ENCODE measurements around the gene GRIN1.

Gene GRIN1

DNA sequence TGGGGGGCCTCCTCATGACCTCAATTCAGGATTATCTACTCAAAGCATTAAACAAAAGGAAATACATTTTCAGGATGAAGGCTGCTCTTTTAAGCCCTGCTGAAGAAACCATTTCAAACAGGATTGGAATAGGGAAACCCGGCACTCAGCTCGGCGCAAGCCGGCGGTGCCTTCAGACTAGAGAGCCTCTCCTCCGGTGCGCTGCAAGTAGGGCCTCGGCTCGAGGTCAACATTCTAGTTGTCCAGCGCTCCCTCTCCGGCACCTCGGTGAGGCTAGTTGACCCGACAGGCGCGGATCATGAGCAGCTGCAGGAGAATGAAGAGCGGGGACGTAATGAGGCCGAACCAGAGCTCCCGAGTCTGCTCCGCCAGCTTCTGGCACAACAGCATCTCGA, 65.8 kb downstream of the GRIN1 start:
- H3K27me3 ChIP-seq: peaks cover 3% of the 10 kb centered on the region
- no peaks in the 10 kb centered on the region for H3K9me3 ChIP-seq
- peak overlapping the region; percentile 94 to 99 for H3K4me3 ChIP-seq (ENCODE audit: low read depth in 1 of 2, low read length in 1 of 2)
- no peaks in the 10 kb centered on the region for H3K36me3 ChIP-seq
- peak overlapping the region; percentile 88 for H3K27ac ChIP-seq
- peaks cover 43 to 47% of the 10 kb centered on the region in 2 experiments for H3K4me1 ChIP-seq (ENCODE audit: control insufficient read depth in 1 of 2, insufficient read depth in 1 of 2, low read depth in 1 of 2, low read length in 1 of 2)
- TF ChIP-seq, protein P1, sequence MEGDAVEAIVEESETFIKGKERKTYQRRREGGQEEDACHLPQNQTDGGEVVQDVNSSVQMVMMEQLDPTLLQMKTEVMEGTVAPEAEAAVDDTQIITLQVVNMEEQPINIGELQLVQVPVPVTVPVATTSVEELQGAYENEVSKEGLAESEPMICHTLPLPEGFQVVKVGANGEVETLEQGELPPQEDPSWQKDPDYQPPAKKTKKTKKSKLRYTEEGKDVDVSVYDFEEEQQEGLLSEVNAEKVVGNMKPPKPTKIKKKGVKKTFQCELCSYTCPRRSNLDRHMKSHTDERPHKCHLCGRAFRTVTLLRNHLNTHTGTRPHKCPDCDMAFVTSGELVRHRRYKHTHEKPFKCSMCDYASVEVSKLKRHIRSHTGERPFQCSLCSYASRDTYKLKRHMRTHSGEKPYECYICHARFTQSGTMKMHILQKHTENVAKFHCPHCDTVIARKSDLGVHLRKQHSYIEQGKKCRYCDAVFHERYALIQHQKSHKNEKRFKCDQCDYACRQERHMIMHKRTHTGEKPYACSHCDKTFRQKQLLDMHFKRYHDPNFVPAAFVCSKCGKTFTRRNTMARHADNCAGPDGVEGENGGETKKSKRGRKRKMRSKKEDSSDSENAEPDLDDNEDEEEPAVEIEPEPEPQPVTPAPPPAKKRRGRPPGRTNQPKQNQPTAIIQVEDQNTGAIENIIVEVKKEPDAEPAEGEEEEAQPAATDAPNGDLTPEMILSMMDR (IDR thresholded peaks at IDR 0.05): no peak

DNA sequence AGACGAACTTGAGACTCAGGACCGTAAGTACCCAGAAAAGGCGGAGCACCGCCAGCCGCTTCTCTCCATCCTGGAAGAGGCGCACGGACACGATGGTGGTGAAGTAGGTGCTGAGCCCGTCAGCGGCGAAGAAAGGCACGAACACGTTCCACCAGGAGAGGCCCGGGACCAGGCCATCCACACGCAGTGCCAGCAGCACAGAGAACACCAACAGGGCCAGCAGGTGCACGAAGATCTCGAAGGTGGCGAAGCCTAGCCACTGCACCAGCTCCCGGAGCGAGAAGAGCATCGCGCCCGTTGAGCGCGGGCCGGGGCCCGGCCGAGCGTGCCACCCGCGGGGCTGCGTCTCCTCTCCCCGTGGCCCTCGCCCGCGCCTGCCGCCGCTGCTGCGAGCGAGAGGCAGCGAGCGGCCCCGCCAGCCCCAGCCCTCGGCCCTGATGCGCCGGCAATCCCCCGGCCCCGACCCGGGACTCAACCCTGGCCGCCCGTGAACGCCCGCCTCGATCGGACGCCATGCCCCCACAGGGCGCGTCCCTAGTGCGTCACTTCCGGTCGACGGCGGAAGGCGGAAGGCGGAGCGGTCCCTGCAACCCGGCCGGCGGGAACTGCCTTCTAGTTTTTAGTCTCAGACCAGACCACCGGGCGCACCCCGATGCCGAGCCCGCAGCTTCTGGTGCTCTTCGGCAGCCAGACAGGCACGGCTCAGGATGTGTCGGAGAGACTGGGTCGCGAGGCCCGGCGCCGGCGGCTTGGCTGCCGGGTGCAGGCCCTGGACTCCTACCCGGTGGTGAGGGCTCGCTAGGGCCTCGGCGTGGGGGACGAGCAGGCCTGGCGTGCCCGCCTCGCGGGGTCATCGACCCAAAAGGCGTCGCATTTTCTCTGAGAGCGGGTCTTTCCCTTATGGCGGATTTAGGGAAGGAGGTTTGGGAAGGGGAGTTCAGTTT, 66.4 kb downstream of the GRIN1 start, which contains the start of the genes NDOR1 and TMEM203:
Gene NDOR1 (plus strand): TSS at position 575 of the 944 bp plus-strand sequence. CDS start 78 bp downstream, at position 653.
Gene TMEM203 (minus strand): TSS at position 523 of the 944 bp plus-strand sequence. CDS start 234 bp downstream, at position 289.
- Histone ChIP-seq H3K36me3 (no peaks in the 10 kb centered on the region), H3K4me3 (ENCODE audit: low read depth in 1 of 2, low read length in 1 of 2) (peak within 1 kb of the TSS; percentile 94 to 99), H3K9me3 (no peaks in the 10 kb centered on the region), H3K4me1 (ENCODE audit: control insufficient read depth in 1 of 2, insufficient read depth in 1 of 2, low read depth in 1 of 2, low read length in 1 of 2) (peaks cover 41 to 45% of the 10 kb centered on the region in 2 experiments), H3K27ac (peak within 1 kb of the TSS; percentile 88), H3K27me3 (no peaks in the 10 kb centered on the region)
- TF ChIP-seq, protein P1 (IDR thresholded peaks at IDR 0.05): no peak

DNA sequence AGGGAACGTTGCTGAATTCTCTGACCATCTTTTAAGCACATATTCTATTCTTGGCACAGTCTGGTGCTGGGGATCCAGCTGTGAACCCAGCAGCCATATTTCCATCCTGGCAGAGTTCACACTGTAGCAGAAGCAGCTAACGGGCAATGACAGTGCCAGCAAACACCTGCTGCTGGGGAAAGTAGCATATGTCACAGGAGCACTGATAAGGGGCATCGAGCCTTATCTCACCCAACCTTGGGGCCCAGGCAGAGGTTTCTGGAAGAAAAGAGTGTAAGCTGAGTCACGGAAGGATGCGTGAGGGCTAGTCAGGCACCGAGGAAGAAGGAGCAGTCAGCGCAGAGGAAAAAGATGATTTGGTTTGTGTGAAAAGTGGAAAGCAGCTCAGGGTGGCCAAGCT, 67.6 kb downstream of the GRIN1 start:
- H3K4me1 ChIP-seq (ENCODE audit: control insufficient read depth in 1 of 2, insufficient read depth in 1 of 2, low read depth in 1 of 2, low read length in 1 of 2): peaks cover 35 to 38% of the 10 kb centered on the region in 2 experiments
- H3K9me3 ChIP-seq: no peaks in the 10 kb centered on the region
- TF ChIP-seq, protein P1 (IDR thresholded peaks at IDR 0.05): no peak
- peak overlapping the region; percentile 94 to 99 for H3K4me3 ChIP-seq (ENCODE audit: low read depth in 1 of 2, low read length in 1 of 2)
- peak overlapping the region; percentile 4 for H3K27ac ChIP-seq
- H3K27me3 ChIP-seq: no peaks in the 10 kb centered on the region
- H3K36me3 ChIP-seq: no peaks in the 10 kb centered on the region

DNA sequence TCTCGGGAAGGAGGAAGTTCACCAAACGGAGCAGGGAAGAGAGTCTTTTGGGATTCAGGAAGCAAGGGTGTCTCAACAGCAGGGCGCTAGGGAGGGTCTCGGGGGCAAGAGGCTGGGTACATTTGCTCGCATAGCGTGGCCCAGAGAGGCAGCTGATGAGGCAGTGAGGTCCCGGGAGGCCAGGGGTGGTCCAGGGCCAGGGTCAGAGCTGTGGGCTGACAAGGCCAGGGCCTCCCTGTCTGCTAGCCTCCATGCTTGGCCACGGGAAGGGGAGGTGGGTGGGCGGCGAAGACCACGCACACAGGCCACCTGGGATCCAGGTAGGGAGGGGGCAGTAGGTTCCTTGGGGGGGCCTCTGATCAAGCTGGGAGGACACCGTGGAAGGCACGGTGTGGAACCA, 72.6 kb downstream of the GRIN1 start:
- H3K4me1 ChIP-seq (ENCODE audit: control insufficient read depth in 1 of 2, insufficient read depth in 1 of 2, low read depth in 1 of 2, low read length in 1 of 2): peaks cover 13% of the 10 kb centered on the region in 2 experiments
- H3K9me3 ChIP-seq: no peaks in the 10 kb centered on the region
- peaks cover 44% of the 10 kb centered on the region for H3K36me3 ChIP-seq
- H3K27me3 ChIP-seq: no peaks in the 10 kb centered on the region
- TF ChIP-seq, protein P1 (IDR thresholded peaks at IDR 0.05): no peak
- no peak overlapping the region for H3K27ac ChIP-seq
- H3K4me3 ChIP-seq (ENCODE audit: low read depth in 1 of 2, low read length in 1 of 2): no peak overlapping the region

DNA sequence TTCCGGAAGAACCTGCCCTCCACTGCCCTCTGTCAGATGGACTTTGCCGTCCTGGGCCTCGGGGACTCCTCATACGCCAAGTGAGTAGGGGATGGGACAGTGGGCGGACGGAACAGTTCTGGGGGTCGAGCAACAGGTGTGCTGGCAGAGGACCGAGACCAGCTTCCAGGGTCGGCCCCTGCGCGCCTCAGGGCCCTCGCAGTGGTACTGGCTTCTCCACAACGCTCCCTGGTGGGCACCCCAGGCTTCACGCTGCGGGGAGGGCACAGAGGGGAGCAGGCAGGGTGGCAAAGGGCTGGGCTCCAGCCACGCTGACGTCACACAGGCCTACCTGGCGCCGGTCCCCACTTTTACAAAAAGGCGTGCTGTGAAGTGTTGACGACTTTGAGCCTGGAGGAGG, 73.6 kb downstream of the GRIN1 start:
- Histone ChIP-seq H3K4me1 (ENCODE audit: control insufficient read depth in 1 of 2, insufficient read depth in 1 of 2, low read depth in 1 of 2, low read length in 1 of 2) (peaks cover 3% of the 10 kb centered on the region in 2 experiments), H3K27me3 (no peaks in the 10 kb centered on the region), H3K36me3 (peaks cover 54% of the 10 kb centered on the region), H3K4me3 (ENCODE audit: low read depth in 1 of 2, low read length in 1 of 2) (no peak overlapping the region), H3K9me3 (no peaks in the 10 kb centered on the region), H3K27ac (no peak overlapping the region)
- TF ChIP-seq, protein P1 (IDR thresholded peaks at IDR 0.05): no peak
